HG02588 (cell line): ENCODE data around the gene NDRG3.

Source experiments
- ATAC-seq: cut with Tn5 transposase; IDR thresholded peaks from one replicate; pipeline ENCODE4 v1.9.1; 2021; ENCODE audit warnings: mild to moderate bottlenecking, moderate library complexity; ENCODE audit not compliant: unreplicated experiment

The NDRG3 gene

GRCh38 chr20:36761125-36761524, 15.2 kb upstream of the NDRG3 start:
- no peak for ATAC-seq

DNA sequence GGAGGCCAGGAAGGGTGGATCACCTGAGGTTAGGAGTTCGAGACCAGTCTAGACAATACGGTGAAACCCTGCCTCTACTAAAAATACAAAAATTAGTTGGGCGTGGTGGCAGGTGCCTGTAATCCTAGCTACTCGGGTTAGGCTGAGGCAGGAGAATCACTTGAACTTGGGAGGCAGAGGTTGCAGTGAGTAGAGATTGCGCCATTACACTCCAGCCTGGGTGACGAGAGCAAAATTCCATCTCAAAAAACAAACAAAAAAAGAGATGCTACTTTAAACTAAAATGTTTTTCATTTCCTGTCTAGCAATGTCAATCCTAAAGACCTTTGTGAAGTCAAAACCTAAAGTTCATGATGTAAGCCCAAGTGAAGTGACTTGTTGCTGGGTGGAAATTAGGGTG, 14.8 kb upstream of the NDRG3 start:
- no peak for ATAC-seq

GRCh38 chr20:36758276-36758675, 12.4 kb upstream of the NDRG3 start:
- ATAC-seq, result no peak

DNA sequence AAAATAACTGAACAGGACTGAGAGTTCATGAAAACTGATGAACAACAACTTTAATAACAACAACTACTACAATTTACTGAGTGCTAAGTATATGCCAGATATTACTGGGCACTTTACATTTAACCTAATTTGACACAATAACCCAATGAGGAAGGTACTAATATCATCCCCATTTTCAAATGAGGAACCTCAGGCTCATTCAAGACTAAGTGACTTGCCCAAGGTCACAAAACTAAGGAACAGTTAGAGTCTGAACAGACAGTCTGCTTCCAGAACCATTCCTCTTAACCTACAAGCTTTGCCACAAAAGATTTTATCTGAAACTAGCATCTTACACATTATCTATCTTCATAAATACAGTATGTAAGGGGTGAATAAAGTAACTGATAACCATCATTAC, 10.6 kb upstream of the NDRG3 start:
- ATAC-seq, result no peak

GRCh38 chr20:36754656-36755222, 8.8 kb upstream of the NDRG3 start:
- ATAC-seq, result no peak

- no peak for ATAC-seq
Measured at GRCh38 chr20:36752582-36752981, 6.7 kb upstream of the NDRG3 start.

DNA sequence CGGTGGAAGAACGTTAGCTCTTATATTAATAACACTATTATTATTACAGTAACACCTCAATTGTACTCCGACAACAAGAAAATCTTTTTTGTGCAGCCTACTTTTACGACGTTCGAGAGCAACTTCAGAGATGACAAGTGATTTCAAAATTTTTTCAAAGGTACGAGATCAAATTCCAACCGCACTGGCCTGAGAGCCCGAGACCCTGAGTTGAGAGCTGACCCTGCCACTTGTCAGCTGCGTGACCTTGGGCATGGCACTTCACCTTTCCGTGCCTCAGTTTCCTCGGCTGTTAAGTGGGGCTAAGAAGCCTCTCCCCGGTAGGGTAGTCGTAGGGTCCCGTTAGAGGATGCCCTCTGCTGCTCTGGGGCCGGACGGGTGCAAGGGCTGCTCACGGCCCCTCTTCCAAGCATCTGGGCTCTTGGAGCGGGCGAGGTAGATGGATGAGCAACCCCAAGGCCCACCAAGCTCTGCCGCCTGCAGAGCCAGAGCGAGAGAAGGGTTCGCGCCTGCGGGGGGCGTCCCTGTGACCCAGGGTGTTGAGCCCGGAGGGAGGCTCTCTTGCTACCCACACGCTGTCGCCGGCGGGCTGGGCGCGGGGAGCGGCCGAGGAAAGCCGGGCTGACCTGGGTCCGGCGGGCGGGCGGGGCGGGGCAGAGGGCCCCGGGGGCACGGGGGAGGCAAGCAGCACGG, 510 bp downstream of the NDRG3 start:
- peak; percentile 40 for ATAC-seq

DNA sequence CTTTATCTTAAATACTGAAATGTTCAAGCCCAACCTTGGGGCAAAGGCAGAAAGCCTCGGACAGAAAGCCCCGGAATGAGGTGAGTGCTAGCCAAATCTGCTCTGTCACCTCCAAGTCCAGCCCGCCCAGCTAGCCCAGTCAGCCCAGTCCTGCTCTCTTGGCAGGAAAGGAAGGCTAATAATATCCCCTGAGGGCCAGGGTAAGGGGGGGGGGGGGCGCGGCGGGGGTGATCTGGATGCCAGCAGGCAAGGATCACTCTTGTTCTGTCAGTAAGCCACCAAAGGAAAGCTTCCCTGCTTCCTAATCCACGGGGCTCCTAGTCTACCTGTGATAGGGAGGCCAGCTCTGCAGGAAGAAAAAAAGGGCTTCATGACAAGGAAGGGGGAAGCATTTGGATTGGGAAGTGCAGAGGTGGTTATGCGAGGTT, 1.1 kb downstream of the NDRG3 start:
- no peak for ATAC-seq

DNA sequence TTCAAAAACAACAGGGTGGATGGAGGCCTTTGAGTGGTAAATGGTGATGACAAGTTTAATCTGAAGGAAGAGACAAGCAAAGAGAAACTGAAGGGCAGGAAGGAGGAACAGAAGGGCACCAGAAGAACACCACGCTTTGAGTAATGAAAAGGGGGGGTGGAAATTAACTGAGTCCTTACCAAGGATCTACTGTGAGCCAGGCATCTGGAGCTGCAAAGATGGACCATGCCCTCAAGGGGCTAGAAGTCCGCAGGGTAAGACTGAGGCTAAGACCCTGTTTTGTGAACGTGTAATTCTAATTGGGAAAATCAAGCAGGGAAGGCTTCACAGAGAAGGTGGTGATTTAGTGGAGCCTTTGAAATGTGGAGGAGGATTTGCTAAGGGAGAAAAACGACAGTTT, 1.6 kb downstream of the NDRG3 start:
- no peak for ATAC-seq

DNA sequence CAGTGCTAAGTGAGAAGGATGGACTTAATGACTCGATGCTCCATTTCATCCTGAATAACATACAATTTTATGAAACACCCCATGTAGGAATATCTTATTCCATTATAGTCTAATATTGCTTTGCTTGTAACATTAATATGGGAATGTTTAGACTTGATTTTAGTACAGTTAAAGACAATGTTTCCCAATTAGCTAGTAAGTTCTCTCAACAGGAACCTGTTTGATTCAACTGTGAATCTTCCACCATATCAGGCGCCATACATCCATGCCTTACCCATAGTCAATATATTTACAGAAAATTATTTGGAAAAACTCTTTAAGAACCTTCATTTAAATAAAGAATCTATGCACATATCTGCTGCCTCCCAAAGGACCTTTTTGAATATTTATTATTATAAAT, 3.3 kb downstream of the NDRG3 start:
- no peak for ATAC-seq

GRCh38 chr20:36741072-36741471, 4.8 kb downstream of the NDRG3 start:
- ATAC-seq, result no peak

- no peak for ATAC-seq
Measured at GRCh38 chr20:36737183-36737499, 8.7 kb downstream of the NDRG3 start.

GRCh38 chr20:36736451-36737182, 9.3 kb downstream of the NDRG3 start:
- ATAC-seq, result no peak

- no peak for ATAC-seq
Measured at GRCh38 chr20:36732456-36732855, 13.4 kb downstream of the NDRG3 start.

- ATAC-seq, result no peak
Measured at GRCh38 chr20:36728986-36729385, 16.9 kb downstream of the NDRG3 start.

GRCh38 chr20:36726168-36726567, 19.7 kb downstream of the NDRG3 start:
- no peak for ATAC-seq

DNA sequence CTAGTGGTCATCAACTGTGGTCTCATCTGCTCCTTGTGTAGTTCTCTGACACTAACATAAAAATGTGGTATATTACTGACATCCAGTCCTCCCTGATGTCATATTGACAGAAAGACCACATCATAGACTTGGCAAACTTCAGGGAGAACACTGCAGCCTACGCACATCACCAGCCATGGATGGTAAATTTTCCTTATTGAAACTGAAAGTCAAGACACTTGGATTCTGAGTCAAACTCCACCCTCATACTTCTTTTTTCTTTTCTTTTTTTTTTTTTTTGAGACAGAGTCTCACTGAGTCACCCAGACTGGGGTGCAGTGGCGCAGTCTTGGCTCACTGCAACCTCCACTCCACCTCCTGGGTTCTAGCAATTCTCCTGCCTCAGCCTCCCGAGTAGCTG, 25.4 kb downstream of the NDRG3 start:
- no peak for ATAC-seq

GRCh38 chr20:36717657-36718056, 28.2 kb downstream of the NDRG3 start:
- no peak for ATAC-seq

DNA sequence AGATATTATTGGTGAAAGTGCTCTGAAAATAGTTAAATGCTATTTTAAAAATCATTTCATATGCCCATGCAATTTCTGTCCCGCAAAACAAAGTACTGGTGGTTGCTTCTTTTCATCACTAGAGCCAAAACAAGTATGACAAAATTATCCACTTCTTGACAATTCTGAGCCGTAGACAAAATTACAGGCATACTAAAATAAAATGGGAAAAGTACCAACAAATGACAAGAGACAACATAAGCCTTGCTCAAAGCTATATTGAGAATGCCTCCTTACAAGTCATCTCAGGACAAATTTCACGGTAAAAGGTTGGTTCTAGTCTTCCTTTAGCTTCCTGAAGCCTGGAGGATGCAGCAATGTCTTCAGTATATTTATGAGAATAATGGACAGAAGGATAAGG, 28.9 kb downstream of the NDRG3 start:
- no peak for ATAC-seq

GRCh38 chr20:36712775-36713174, 33.1 kb downstream of the NDRG3 start:
- ATAC-seq, result no peak

GRCh38 chr20:36709126-36709525, 36.8 kb downstream of the NDRG3 start:
- no peak for ATAC-seq

DNA sequence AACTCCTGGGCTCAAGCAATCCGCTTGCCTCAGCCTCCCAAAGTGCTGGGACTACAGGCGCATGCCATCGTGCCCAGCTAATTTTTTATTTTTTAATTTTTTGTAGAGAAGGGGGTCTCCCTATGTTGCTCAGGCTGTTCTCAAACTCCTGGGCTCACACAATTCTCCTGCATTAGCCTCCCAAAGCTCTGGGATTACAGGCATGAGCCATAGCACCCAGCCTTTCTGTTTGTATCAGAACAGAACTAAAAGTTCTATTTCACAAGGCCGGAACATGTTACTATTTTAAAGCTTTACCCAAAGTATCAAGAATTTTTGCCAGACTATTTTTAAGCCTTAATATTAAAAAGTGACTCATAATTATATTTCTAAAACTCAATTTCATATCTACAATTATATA, 42.4 kb downstream of the NDRG3 start:
- no peak for ATAC-seq
